Fibroblast of mammary gland (primary cell): ENCODE results near the gene CFAP43.
"Not testable (repeated sequence)": the region's sequence is repeated elsewhere in the genome, so short reads cannot be mapped to it uniquely, and the experiment has no call there.

ENCODE experiments used
- DNase-seq: peaks from one replicate; pipeline ENCODE4 v3.0.0-alpha.2; 2010; ENCODE audit warnings: low read depth
- H3K4me3 ChIP-seq: 2 replicates; pipeline ENCODE4 v1.5.1; 2011; ENCODE audit warnings: low read depth, mild to moderate bottlenecking, low read length, moderate library complexity; ENCODE audit not compliant: control insufficient read depth
- CTCF ChIP-seq: conservative IDR thresholded peaks from 2 replicates; pipeline ENCODE4 v1.5.1; 2011; ENCODE audit warnings: low read depth, low read length, inconsistent platforms; ENCODE audit not compliant: control insufficient read depth, insufficient read depth

The CFAP43 gene

GRCh38 chr10:104199567-104199966 is 32.6 kb downstream of the CFAP43 start:
- H3K4me3 ChIP-seq: no peak overlapping the region
- DNase-seq: no peak
- no peak for TF ChIP-seq CTCF

- no peak overlapping the region for H3K4me3 ChIP-seq
- no peak for TF ChIP-seq CTCF
- no peak for DNase-seq
These were observed 34.8 kb downstream of the CFAP43 start for GRCh38 chr10:104197364-104197763.

- no peak for DNase-seq
- H3K4me3 ChIP-seq: no peak overlapping the region
- no peak for TF ChIP-seq CTCF
These were observed 36.5 kb downstream of the CFAP43 start for GRCh38 chr10:104195706-104196105.

GRCh38 chr10:104193787-104194186 is 38.4 kb downstream of the CFAP43 start:
- no peak for DNase-seq
- TF ChIP-seq CTCF: no peak
- no peak overlapping the region for H3K4me3 ChIP-seq

GRCh38 chr10:104190695-104191094 is 41.5 kb downstream of the CFAP43 start:
- no peak for TF ChIP-seq CTCF
- DNase-seq: no peak
- no peak overlapping the region for H3K4me3 ChIP-seq

GRCh38 chr10:104183682-104184081 is 48.5 kb downstream of the CFAP43 start:
- DNase-seq: no peak
- no peak for TF ChIP-seq CTCF
- H3K4me3 ChIP-seq: no peak overlapping the region

- DNase-seq, H3K4me3 ChIP-seq: not testable (repeated sequence)
These were observed 58.0 kb downstream of the CFAP43 start for GRCh38 chr10:104174136-104174535.
